GM18907 (cell line): ENCODE results near the gene EYS.

Experiments
- ATAC-seq: cut with Tn5 transposase; IDR thresholded peaks from one replicate; pipeline ENCODE4 v1.9.1; 2021; ENCODE audit warnings: mild to moderate bottlenecking, moderate library complexity; ENCODE audit not compliant: unreplicated experiment

Gene EYS

DNA sequence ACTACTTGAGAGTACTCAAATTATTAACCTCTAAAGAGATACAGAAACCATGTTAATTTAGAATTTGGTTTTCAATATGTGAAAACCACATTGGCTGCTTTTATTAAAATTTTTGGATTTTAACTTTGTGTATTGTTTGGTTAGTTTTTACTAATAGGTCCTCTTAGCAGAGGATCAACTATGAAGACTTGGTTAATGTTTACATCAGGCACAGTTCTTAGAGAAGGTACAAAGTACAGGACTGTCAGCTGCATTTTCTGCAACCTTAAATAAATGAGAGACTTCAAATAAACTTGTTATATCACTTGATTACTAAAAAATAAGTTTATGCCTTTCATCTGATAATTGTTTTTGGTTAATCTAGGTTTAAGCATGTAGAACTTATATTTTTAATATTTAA is 1982.3 kb downstream of the EYS start:
- peak; percentile 55 for ATAC-seq

DNA sequence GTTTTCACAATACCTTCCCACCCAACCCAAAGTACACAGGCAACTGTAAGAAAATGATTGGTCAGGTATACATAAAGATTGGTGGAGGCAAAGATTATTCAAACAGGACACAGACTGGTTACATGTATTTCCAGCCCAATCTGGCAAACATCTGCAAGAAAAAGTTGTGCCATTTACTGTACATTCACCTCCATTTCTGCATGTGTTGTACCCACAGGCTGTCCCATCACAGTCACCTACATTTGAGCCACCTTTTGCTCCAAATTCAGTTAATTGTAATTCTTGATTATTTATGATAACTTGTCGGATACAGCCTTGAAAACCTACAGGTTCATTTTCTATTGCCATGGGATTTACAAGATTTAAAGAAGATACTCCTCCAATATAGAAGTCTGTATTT is 1985.8 kb downstream of the EYS start:
- no peak for ATAC-seq

DNA sequence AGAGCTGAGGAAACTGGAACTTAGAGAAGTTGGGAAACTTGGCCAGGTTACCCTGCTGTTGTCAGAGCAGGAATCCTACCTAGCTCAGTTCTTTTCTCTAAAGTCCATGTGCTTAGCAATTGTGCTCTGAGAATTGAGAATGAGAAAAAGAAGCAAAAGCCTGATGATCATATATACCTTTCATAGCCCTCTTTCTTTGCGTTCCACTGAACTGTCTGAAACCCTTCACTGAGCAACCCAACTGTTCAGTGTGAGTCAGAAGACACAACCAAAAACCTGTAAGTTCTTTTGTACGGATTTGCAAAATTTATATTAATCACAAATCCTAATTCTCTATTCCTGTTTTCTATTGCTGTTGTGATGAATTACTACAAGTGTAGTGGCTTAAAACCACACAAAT is 1990.9 kb downstream of the EYS start:
- no peak for ATAC-seq

DNA sequence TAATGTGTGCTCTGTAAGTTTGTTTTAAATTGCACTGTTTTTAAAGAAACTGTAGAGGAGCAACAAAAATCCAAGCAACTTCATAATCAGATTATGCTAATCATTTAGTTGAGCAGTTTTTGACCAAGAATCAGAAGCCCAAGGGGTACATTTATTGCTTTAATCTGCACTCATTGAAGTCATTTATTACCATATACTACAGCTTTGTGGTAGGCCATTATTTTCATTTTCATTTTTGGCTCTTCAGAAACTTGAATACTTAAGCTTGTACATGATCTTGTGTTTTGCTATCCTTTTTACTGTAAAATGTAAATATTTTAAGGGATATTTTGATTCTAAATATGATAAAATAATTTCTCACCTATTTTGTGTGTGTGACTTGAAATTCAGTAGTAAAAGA is 1992.9 kb downstream of the EYS start:
- ATAC-seq = peak; percentile 74

DNA sequence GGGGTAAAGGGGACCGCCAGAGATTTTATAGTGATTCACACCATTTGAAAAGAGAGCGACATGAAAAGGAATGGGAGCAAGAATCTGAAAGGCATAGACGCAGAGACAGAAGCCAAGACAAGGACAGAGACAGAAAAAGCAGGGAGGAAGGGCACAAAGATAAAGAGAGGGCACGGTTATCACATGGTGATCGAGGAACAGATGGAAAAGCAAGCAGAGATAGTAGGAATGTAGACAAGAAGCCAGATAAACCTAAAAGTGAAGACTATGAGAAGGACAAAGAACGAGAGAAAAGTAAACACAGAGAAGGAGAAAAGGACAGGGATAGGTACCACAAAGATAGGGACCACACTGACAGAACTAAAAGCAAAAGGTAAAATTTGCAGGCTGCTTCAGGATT is 1993.7 kb downstream of the EYS start:
- no peak for ATAC-seq

DNA sequence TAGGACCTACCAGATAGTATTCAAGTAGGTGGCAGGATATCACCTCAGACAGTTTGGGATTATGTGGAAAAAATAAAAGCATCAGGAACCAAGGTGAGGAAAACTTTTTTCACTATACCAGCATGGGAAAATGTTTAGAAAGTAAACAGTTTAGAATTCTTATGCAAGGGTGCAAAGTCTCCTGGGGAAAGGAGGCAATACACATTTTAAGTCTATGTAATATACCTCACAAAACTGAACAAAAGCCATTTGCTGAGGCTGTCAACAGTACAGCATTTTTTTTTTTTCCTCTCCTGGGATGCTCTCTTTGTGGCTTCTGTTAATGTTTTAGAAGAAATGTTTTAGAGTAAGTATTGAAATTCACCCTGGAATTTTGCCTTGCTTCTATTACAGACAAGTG is 1997.9 kb downstream of the EYS start:
- ATAC-seq = no peak

DNA sequence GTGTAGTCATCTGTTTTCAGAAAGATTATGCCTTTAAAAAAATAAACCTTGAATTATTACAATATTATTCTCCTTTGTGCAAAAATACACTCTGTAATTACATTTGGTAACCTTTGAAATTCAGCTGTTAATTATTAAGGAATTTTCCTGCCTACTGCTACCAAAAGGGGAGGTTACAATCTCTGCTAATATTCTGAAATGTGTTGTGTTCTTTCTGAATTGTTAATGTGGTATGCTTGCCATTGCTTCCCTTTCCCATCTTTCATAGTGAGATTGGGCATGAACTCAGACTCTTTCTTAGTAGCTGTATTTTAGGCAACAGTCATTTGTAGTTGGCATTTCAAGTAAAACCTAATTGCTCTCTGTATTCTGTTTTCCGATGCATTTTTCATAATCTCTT is 1998.4 kb downstream of the EYS start:
- no peak for ATAC-seq

DNA sequence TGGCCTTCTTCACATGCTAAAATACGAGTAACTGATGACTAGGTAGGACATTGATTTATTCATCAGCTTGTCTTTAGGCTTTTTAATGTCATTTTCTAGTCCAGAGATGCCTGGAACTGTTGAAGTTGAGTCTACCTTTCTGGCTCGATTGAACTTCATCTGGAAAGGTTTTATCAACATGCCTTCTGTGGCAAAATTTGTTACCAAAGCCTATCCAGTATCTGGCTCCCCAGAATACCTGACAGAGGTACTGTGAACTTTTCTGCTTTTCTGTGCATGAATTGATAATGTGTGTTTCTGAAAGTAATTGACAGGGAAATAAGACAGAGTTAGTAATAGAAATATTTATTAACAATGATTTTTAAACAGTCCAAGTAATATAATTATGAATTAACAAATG is 2000.4 kb downstream of the EYS start:
- ATAC-seq = no peak

DNA sequence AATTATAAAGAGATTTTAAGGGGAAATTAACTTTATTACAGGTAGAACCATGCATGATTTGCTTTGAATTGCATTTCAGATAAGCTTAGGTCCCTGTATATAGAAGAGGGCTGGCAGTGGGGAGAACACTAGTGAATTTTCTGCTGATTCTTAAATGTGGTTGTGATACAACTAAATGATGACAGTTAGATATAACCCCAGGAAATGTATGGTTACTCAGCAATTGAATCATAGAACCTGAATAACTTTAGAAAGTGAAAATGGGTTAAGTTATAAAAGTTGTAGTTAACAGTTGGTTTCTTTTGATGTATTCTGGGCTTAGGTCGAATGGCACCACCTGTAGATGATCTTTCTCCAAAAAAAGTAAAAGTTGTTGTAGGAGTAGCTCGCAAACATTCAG is 2001.3 kb downstream of the EYS start:
- no peak for ATAC-seq

DNA sequence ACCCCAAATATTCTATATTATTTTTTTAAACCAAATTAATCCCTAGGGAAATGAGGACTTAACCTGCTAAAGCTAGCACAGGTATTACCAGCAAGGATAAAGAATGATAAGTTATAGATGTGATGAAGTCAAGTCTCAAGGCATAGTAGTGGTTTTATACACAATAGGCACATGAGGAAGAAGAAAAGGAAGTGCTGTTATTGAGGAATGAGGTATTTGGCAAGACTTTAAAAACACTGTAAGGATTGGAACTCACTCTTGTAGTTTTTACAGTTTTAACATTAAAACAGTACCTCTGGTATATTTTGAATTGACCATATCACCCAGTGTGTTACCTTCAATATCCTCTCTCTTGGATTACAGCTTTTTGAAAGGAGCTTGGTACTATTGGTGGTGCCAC is 2016.8 kb downstream of the EYS start:
- ATAC-seq = no peak

DNA sequence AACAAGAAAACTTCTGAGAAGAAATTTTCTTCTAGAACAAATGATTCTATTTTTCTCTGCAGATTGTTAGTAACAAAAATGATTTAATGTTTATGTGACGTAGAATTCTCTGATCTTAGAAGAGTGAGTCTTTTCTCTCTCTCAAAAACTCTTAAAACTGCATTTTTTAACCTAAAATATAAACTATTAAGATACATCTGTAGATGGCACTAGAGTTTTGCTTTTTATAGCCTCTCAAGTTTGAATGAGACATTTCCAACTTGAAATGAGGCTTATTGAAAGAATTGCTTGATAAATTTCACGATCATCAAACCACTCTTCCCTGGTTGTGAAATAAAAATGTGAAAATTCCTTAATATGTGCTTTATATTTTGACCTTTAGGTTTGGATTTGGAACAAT is 2017.6 kb downstream of the EYS start:
- ATAC-seq = no peak

DNA sequence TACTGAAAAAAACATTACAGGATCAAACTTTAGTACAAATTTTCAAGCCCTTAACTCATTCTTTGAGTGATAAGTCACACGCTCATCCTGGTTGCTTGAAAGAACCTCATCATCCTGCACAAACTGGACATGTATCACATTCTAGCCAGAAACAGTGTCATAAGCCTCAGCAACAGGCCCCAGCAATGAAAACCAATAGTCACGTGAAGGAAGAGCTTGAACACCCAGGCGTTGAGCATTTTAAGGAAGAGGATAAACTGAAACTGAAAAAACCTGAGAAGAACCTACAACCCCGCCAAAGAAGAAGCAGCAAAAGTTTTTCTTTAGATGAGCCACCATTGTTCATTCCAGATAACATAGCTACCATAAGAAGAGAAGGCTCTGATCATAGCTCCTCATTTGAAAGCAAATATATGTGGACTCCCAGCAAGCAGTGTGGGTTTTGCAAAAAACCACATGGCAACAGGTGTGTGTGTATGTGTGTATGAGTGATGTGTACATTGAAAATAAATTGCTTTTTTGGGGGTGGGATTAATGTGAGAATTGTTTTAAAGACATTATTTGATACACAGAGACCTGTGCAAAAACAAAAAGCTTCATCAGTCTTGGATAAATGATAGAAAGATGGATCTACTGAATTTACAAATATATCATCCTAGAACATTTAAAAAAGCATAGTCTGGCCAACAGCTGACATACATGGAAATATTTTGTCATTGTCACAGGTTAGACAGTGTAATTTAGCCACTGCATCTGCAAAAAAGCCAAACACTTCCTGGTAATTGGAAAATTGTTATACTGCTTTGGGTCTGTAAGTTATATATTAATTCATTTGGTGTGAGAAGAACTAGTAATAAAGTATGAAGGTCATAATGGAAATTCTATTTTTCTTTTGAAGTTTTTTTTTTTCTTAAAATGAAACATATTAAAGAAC is 2021.3 kb downstream of the EYS start:
- ATAC-seq = peak; percentile 88

DNA sequence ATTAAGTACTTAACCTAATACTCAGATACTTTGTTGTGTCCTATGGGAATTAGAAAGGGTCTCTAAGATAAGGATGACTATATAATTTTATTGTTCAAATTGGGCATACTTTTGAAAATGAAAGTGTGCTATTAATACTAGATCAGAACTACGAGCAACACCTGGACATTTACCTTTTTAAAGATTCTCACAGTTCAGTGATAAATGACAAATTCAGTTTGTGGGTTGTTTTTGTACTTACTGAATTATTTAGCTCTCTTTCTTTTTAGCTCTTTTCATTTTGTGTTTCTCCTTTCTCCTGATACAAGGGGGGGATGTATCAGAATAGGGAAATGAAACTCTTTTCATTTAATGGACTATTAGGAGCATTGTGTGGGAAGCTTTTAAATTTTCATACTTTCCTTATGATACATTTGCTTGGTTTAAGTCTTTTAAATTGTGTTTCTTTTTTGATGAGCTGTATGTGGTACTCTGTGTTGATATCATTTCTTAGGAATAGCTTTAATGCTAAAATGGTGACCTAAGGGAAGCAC is 2023.9 kb downstream of the EYS start:
- ATAC-seq = no peak

DNA sequence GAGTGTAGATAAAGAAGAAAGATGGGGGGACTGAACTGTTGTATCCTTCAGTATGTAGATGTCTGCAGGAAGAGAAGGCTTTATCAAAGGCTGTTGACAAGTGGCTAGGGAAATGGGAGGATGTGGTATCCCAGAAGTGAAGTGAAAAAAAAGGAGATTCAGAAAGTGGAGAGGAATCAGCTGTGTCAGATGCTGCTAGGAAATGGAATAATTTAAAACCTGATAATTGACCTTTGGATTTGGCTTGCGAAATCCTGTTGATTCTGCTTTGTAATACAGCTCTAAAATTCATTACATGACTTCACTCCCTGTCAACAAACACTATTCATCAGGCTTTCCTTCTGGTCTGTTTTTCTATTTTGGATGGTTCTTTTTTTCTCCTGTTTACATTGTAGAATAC is 2029.7 kb downstream of the EYS start:
- no peak for ATAC-seq

DNA sequence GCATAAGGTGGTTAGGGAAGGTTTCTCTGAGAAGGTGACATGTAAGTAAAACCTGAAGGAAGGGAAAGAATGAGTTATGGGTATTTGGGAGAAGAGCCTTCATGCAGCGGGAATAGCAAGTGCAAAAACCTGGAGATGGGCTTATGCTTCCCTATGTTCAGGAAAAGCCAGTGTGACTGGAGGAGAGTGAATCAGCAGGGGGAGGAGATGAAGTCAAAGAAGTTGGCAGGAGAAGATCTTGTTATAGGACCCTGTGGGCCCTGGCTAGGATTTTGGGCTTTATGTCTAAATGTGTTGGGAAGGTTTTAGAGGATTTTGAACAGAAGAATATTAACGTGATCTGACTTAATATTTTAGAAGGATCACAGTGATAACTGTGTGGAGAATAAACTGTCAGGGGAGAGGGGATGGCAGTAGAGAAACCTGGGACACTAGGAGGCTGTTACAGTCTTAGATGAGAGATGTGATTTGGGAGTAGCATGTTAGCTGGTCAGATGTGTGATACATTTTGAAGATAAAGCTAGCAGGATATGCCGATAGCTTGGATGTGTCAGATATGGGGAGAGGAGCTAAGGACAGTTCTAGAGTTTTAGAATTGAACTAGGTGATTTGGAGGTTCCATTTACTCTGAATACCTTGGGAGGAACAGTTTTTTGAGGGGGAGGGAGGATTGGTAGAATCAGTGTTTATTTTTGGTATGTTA is 2030.5 kb downstream of the EYS start:
- ATAC-seq = no peak

DNA sequence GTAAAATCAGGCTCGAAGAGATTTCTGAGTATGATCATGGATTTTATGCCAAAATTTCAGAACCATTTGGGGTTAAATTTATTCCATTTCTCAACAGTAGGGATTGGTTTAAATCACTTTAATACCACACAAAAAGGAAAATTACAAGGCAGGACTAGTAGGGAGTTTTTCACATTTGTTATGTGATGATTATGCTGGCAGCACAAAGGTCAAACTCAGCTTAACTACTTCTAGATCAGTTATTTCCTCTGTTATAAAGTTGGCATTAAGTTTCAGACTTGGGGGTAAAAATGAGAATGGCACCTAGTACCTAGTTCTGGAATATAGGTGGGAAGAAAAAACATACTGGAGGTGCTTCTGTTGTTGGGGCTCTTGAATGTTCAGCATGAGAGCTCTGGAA is 2031.9 kb downstream of the EYS start:
- ATAC-seq = no peak

DNA sequence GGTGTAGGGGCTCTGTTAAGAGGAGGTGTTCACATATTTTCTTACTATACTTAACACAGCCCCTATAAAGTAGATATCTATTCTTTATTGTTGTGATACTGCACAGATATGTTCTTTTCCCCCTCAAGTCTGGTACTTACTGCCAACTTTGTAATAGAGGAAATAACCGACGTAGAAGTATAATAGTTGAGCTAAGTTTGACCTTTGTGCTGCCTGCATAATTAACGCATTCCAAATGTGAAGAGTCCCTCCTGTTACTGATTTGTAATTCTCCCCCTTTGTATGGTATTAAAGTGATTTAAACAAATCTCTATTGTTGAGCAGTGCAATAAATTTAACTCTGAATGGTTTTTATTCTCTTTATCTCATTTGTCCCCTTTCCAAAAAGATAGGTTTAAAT is 2032.4 kb downstream of the EYS start:
- ATAC-seq = no peak

DNA sequence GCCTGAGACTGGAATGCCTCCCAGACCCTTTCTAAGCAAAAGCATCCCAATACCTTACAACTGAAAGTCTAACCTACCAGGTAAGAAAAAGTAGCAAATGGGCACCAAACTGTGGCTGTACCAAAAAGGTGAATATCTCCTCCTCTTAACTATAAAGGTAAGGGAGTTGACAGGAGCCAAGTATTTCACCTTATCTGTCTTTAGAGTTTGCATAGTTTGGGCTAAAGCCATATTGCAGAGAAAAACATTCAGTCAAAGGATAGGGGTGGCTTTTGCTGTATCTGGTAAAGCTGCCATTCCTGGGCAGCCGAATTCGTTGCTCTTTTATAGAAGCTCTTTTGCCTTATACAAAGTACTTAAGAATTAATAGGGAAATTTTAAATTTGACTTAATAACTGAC is 2033.3 kb downstream of the EYS start:
- ATAC-seq = no peak

DNA sequence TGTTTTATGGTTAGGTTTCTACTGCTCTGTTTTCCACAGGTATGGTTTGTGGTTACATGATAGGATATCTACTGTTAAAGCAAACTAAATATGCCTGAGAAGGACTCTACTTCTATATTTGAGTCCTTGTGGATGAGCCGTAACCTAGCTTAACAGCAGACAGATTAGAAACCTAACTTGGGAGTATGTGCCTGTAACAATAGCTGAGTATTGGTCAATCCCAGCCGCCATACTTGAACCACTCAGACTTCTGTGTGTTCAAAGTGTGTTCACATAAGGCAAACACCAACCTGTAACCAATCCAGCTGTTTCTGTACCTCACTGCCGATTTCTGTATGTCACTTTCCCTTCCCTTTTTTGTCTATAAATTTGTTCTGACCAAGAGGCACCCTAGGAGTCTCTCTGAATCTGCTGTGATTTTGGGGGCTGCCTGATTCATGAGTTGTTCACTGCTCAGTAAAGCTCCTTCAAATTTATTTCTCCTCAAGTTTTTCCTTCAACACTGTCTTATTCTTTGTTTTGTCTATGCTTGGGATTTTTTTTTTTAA is 2034.4 kb downstream of the EYS start:
- ATAC-seq = no peak

DNA sequence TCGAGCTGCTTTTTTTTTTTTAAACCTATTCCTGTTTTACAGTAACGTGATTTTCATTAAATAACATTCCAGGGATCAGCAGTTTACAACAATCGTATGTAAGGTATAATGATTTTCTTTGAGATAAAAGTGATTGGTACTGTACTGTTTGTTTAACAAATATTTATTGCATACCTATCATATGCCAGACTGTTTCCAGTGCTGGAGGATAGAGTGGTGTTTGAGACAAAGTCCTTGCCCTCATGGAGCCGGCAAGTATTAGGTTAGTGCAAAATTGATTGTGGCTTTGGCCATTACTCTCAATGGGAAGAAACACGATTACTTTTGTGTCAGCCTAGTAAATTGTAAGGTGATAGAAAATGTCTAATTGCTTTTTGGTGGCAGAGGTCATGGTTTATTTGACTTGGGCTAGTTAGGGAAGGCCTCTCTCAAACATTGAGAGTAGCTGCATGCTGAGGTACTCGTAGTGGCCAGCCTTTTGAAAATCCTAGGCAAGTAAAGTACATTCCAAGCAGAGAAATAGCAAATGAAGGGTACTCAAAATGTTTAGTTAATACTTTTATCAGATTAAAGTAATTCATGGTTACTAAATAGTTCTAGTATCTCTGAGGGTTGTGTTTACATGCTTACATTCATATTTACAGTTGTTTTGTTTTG is 2035.8 kb downstream of the EYS start:
- ATAC-seq = no peak
